MM.1S (cell line): Measurements from ENCODE around the gene LETM1.

ENCODE experiments used
- DNase-seq: peaks from one replicate; pipeline ENCODE4 v3.0.0-alpha.2; 2015
- H2AFZ ChIP-seq: fragments of 300-600 bp; sonication (generic); 2 replicates; pipeline ENCODE4 v1.6.0; 2016; ENCODE audit warnings: antibody characterized with exemption, low read length
- H3F3A ChIP-seq: fragments of 300-600 bp; sonication (generic); 2 replicates; pipeline ENCODE4 v1.6.1; 2016; ENCODE audit warnings: mild to moderate bottlenecking, antibody characterized with exemption, low read length, moderate library complexity, mixed read lengths; ENCODE audit not compliant: insufficient read depth
- H3K27ac ChIP-seq: fragments of 300-600 bp; sonication (generic); 2 replicates; pipeline ENCODE4 v1.5.1; 2016; ENCODE audit warnings: mild to moderate bottlenecking, low read length
- H3K27me3 ChIP-seq: fragments of 300-600 bp; sonication (generic); replicated peaks from 2 replicates; pipeline ENCODE4 v1.6.0; 2016; ENCODE audit warnings: low read length; ENCODE audit not compliant: insufficient read depth
- H3K36me3 ChIP-seq: fragments of 300-600 bp; sonication (generic); replicated peaks from 2 replicates; pipeline ENCODE4 v1.6.1; 2016; ENCODE audit warnings: mild to moderate bottlenecking, low read length, mixed read lengths; ENCODE audit not compliant: insufficient read depth
- H3K4me1 ChIP-seq: fragments of 300-600 bp; sonication (generic); 2 replicates; pipeline ENCODE4 v1.6.1; 2016; ENCODE audit warnings: low read length, mixed read lengths
- H3K4me2 ChIP-seq: fragments of 300-600 bp; sonication (generic); 2 replicates; pipeline ENCODE4 v1.6.0; 2016; ENCODE audit warnings: low read depth, low read length
- H3K4me3 ChIP-seq: fragments of 300-600 bp; sonication (generic); 2 replicates; pipeline ENCODE4 v1.5.1; 2016; ENCODE audit warnings: low read length, mixed read lengths
- H3K79me2 ChIP-seq: fragments of 300-600 bp; sonication (generic); 2 replicates; pipeline ENCODE4 v1.6.1; 2016; ENCODE audit warnings: mixed run types, low read length, mixed read lengths
- H3K9ac ChIP-seq: fragments of 300-600 bp; sonication (generic); 2 replicates; pipeline ENCODE4 v1.6.1; 2016; ENCODE audit warnings: low read length, mixed read lengths
- H3K9me2 ChIP-seq: fragments of 300-600 bp; sonication (generic); replicated peaks from 2 replicates; pipeline ENCODE4 v1.6.1; 2016; ENCODE audit warnings: mild to moderate bottlenecking, low read length, mixed read lengths; ENCODE audit not compliant: insufficient read depth
- H3K9me3 ChIP-seq: fragments of 300-600 bp; sonication (generic); replicated peaks from 2 replicates; pipeline ENCODE4 v1.6.1; 2016; ENCODE audit warnings: mild to moderate bottlenecking, low read length, mixed read lengths; ENCODE audit not compliant: insufficient read depth
- H4K20me1 ChIP-seq: fragments of 300-600 bp; sonication (generic); 2 replicates; pipeline ENCODE4 v1.6.1; 2016; ENCODE audit warnings: mild to moderate bottlenecking, low read length, moderate library complexity, mixed read lengths; ENCODE audit not compliant: insufficient read depth
- EZH2 ChIP-seq: fragments of 300-600 bp; sonication (generic); optimal IDR thresholded peaks from 2 replicates; pipeline ENCODE3; 2017; ENCODE audit warnings: low read depth, mild to moderate bottlenecking, antibody characterized with exemption, low read length, mixed read lengths
- EZH2phosphoT487 ChIP-seq: fragments of 300-600 bp; sonication (generic); IDR thresholded peaks from 2 replicates; pipeline ENCODE4 v1.6.1; 2018; ENCODE audit warnings: antibody characterized with exemption, low read length
- TF ChIP-seq, protein P1 (sequence below): fragments of 300-600 bp; sonication (generic); IDR thresholded peaks from 2 replicates; pipeline ENCODE4 v1.5.1; 2016; ENCODE audit warnings: antibody characterized with exemption, low read length, mixed read lengths

Gene LETM1

DNA sequence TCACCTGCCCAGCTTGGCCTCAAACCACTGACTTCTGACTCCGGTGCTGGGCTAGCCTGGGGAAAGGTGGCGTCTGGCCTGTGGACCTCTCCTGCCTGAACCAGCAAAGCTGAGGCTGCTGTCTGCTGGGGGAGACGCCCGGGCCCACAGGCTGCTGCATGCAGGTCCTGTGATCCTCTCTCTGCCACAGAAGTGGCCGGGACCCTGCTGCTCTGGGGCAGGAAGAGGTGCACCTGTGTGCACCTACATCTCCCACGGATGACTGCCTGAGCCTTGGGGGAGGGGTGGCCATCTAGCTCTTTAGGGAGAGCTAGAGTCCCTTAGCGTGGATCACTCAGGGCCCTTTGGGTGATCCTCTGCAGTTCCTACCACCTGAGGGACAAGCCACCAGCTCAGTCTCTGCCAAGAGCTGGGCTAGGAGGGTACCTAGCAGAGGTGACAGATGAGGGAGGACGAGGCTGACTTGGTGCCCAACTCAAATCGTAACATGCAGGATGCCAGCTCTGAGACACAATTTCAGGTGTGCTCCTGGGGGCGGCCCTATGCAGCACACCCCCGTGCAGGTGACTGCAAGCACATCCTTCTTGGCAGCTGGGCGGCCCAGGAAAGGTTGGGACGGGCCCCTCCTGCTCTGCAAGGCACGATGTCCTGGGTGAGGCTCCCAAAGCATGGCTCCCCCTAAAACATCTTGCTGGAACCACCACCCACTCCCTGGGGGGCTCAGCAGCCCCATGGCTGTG lies 22.5 kb downstream of the LETM1 start:
- H3K9me3 ChIP-seq, result no peaks in the 10 kb centered on the region
- no peak overlapping the region for H3K9ac ChIP-seq
- H4K20me1 ChIP-seq, result no peaks in the 10 kb centered on the region
- H2AFZ ChIP-seq, result no peak overlapping the region
- TF ChIP-seq, protein P1, sequence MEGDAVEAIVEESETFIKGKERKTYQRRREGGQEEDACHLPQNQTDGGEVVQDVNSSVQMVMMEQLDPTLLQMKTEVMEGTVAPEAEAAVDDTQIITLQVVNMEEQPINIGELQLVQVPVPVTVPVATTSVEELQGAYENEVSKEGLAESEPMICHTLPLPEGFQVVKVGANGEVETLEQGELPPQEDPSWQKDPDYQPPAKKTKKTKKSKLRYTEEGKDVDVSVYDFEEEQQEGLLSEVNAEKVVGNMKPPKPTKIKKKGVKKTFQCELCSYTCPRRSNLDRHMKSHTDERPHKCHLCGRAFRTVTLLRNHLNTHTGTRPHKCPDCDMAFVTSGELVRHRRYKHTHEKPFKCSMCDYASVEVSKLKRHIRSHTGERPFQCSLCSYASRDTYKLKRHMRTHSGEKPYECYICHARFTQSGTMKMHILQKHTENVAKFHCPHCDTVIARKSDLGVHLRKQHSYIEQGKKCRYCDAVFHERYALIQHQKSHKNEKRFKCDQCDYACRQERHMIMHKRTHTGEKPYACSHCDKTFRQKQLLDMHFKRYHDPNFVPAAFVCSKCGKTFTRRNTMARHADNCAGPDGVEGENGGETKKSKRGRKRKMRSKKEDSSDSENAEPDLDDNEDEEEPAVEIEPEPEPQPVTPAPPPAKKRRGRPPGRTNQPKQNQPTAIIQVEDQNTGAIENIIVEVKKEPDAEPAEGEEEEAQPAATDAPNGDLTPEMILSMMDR, result no peak
- no peak for TF ChIP-seq EZH2
- no peak for TF ChIP-seq EZH2phosphoT487
- H3K4me1 ChIP-seq, result no peaks in the 10 kb centered on the region
- no peaks in the 10 kb centered on the region; the same call in 1 of the 2 replicates for H3K36me3 ChIP-seq
- DNase-seq, result no peak
- H3K4me3 ChIP-seq, result no peak overlapping the region
- H3K4me2 ChIP-seq, result no peak overlapping the region
- H3F3A ChIP-seq, result no peaks in the 10 kb centered on the region
- no peaks in the 10 kb centered on the region for H3K9me2 ChIP-seq
- H3K27ac ChIP-seq, result no peak overlapping the region
- H3K79me2 ChIP-seq, result no peaks in the 10 kb centered on the region
- no peaks in the 10 kb centered on the region for H3K27me3 ChIP-seq

DNA sequence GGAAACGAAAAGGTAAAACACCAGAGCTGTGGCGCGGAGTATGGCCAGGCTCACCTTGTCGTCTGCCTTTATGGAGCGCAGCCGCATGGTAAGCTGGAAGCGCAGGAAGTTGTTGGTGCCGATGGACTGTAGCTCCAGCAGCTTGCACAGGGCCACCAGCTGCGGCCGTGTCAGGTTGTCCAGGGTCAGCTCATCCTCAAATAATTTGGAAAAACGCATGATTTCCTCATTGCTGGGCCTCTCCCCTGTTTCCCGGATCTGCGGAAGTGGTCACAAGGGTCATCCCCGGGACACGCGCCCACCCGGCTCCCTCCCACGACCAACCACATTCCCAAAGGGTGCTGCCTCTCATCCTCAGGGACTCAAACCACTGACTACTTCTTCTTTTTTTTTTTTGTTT lies 23.3 kb downstream of the LETM1 start:
- H3K27me3 ChIP-seq, result no peaks in the 10 kb centered on the region
- no peaks in the 10 kb centered on the region for H3F3A ChIP-seq
- H4K20me1 ChIP-seq, result no peaks in the 10 kb centered on the region
- no peaks in the 10 kb centered on the region for H3K4me1 ChIP-seq
- no peak for DNase-seq
- no peaks in the 10 kb centered on the region for H3K9me3 ChIP-seq
- H3K36me3 ChIP-seq, result no peaks in the 10 kb centered on the region; the same call in 1 of the 2 replicates
- no peak overlapping the region for H3K4me3 ChIP-seq
- H3K9me2 ChIP-seq, result no peaks in the 10 kb centered on the region
- H2AFZ ChIP-seq, result no peak overlapping the region
- no peak overlapping the region for H3K9ac ChIP-seq
- H3K79me2 ChIP-seq, result no peaks in the 10 kb centered on the region
- no peak overlapping the region for H3K27ac ChIP-seq
- no peak overlapping the region for H3K4me2 ChIP-seq
- TF ChIP-seq, protein P1, result no peak
- TF ChIP-seq EZH2 (no peak), EZH2phosphoT487 (no peak)

DNA sequence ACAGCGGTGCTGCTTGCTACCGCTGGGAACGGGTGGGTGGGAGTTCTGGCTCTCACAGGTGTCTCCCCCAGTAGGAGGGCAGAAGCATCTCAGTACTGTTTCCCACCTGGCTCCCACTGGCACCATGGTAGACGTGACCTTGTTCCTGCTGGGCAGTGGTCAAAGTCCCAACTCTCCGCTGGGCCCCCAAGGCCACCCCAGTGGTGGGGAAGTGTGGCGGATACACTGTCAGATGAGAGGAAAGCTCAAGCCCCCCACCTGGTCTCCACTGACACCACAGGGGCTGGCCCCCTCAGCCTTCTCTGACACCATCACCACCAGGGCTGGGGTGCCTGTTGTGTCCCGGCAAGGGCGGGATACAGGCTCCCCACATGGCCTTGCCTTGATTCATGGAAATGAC lies 24.6 kb downstream of the LETM1 start:
- no peaks in the 10 kb centered on the region for H3K9me2 ChIP-seq
- H3K9me3 ChIP-seq, result no peaks in the 10 kb centered on the region
- no peaks in the 10 kb centered on the region for H4K20me1 ChIP-seq
- no peaks in the 10 kb centered on the region for H3K4me1 ChIP-seq
- H3K9ac ChIP-seq, result no peak overlapping the region
- TF ChIP-seq EZH2phosphoT487, result no peak
- TF ChIP-seq, protein P1, result no peak
- no peak for TF ChIP-seq EZH2
- no peak overlapping the region for H3K4me3 ChIP-seq
- H3F3A ChIP-seq, result no peaks in the 10 kb centered on the region
- no peaks in the 10 kb centered on the region; the same call in 1 of the 2 replicates for H3K36me3 ChIP-seq
- no peaks in the 10 kb centered on the region for H3K27me3 ChIP-seq
- H3K79me2 ChIP-seq, result no peaks in the 10 kb centered on the region
- no peak for DNase-seq
- no peak overlapping the region for H3K4me2 ChIP-seq
- H2AFZ ChIP-seq, result no peak overlapping the region
- no peak overlapping the region for H3K27ac ChIP-seq
